Panc1 (cell line): ENCODE data around the gene ARSI. TPM values are rescaled to one million over a fixed set of nuclear protein-coding genes. Genes with fewer than 3 reads are reported as not detected.

Source experiments
- ATAC-seq: fragments of 200-7000 bp; cut with Tn5 transposase; 2 replicates; pipeline ENCODE4 v1.9.1; 2020; ENCODE audit warnings: mild to moderate bottlenecking, moderate library complexity
- BruUV-seq: library from RNA; stranded (reverse); fragments of 400-500 nt; replicated peaks from 2 replicates; lab custom pipeline; 2021; lab: Mats Ljungman, UMichigan
- CTCF ChIA-PET: fragments of 300-600 bp; sonication (Branson Sonifier 250); formaldehyde crosslinking; loops from one replicate; lab custom pipeline; 2022; ENCODE audit warnings: antibody characterized with exemption; lab: Charles Lee
- POLR2A ChIA-PET: fragments of 300-600 bp; sonication (Branson Sonifier 250); formaldehyde crosslinking; loops from one replicate; lab custom pipeline; 2022; ENCODE audit warnings: antibody characterized with exemption; lab: Charles Lee
- DNase-seq: peaks from one replicate; pipeline ENCODE4 v3.0.0-alpha.2; 2010; ENCODE audit warnings: low read depth, low spot score
- H3K27ac ChIP-seq: 2 replicates; pipeline ENCODE4 v1.5.1; 2011; ENCODE audit warnings: mild to moderate bottlenecking, low read length, inconsistent platforms
- H3K27me3 ChIP-seq: fragments of 200-500 bp; sonication (Bioruptor generic); 2 replicates; pipeline ENCODE4 v1.6.0; 2014; ENCODE audit warnings: low read length, inconsistent platforms; ENCODE audit not compliant: control insufficient read depth, insufficient read depth
- H3K36me3 ChIP-seq: fragments of 200-500 bp; sonication (Bioruptor generic); 2 replicates; pipeline ENCODE4 v1.5.1; 2014; ENCODE audit warnings: inconsistent platforms, mild to moderate bottlenecking, low read length, moderate library complexity; ENCODE audit not compliant: control insufficient read depth, insufficient read depth
- H3K4me1 ChIP-seq: 2 replicates; pipeline ENCODE4 v1.5.1; 2011; ENCODE audit warnings: inconsistent platforms, mild to moderate bottlenecking, low read length, moderate library complexity; ENCODE audit not compliant: control insufficient read depth, insufficient read depth
- H3K4me3 ChIP-seq, 2 experiments: 2 replicates each; pipeline ENCODE4 v1.5.1; 2011 to 2012; ENCODE audit warnings: low read depth in 2 of 2, low read length in 2 of 2, mild to moderate bottlenecking in 2 of 2, inconsistent platforms in 1 of 2, moderate library complexity in 1 of 2
- H3K9me3 ChIP-seq: fragments of 200-500 bp; sonication (Bioruptor generic); 2 replicates; pipeline ENCODE4 v1.5.1; 2014; ENCODE audit warnings: low read depth, mild to moderate bottlenecking, inconsistent platforms, low read length, moderate library complexity; ENCODE audit not compliant: control insufficient read depth, insufficient read depth
- CTCF ChIP-seq: fragments of 450-650 bp; IDR thresholded peaks from 2 replicates; pipeline ENCODE4 v1.5.1; 2017; ENCODE audit warnings: mild to moderate bottlenecking
- POLR2AphosphoS5 ChIP-seq: IDR thresholded peaks from 2 replicates; pipeline ENCODE4 v1.6.1; 2012; ENCODE audit warnings: mild to moderate bottlenecking, low read depth, low read length, moderate library complexity
- REST ChIP-seq, 2 experiments: IDR thresholded peaks; 2 replicates each; pipeline ENCODE4 v1.6.1; 2011 to 2012; ENCODE audit warnings: low read depth in 2 of 2, control low read depth in 1 of 2, low read length in 1 of 2, mild to moderate bottlenecking in 1 of 2, moderate library complexity in 1 of 2; ENCODE audit not compliant: insufficient read depth in 1 of 2
- SIN3A ChIP-seq: IDR thresholded peaks from 2 replicates; pipeline ENCODE4 v1.6.1; 2012; ENCODE audit warnings: low read depth, mild to moderate bottlenecking, low read length, moderate library complexity, borderline replicate concordance; ENCODE audit not compliant: insufficient read depth
- TCF7L2 ChIP-seq: IDR thresholded peaks from 2 replicates; pipeline ENCODE4 v1.6.1; 2011; ENCODE audit warnings: mild to moderate bottlenecking, low read depth, low read length, inconsistent platforms
- in situ Hi-C: cut with HindIII; loops from 2 replicates; pipeline ENCODE4 v1.10.0; 2016; ENCODE audit warnings: low sequenced_read_pairs, low pct_unique_long_range_greater_than_20kb
- intact Hi-C: fragments of 100-400 bp; cut with micrococcal nuclease; formaldehyde crosslinking; loops from one replicate; pipeline ENCODE4 v1.10.0; 2022; ENCODE audit not compliant: unreplicated experiment
- total RNA-seq: library from RNA; stranded (reverse); gene quantifications from one replicate; pipeline ENCODE4 v1.2.1, GENCODE V29; 2021; ENCODE audit not compliant: unreplicated experiment

The ARSI gene
- total RNA-seq, 1 experiment from 2014 or later, result 18.6 TPM

GRCh38 chr5:150263801-150264621 lies 38.7 kb downstream of the ARSI start:
- DNase-seq, result peak; percentile 53
- CTCF ChIA-PET, result interaction anchor here (0.7 kb wide), 1 partner anchor 21 kb away, joined by 4 read pairs; no protein-coding TSS in a partner anchor

GRCh38 chr5:150263375-150263775 lies 39.3 kb downstream of the ARSI start:
- in situ Hi-C loops (no loop called here), intact Hi-C loops (no loop called here)
- Histone ChIP-seq H3K27me3 (no peaks in the 10 kb centered on the region), H3K4me3 (no peak overlapping the region), H3K36me3 (no peaks in the 10 kb centered on the region), H3K4me1 (peaks cover 38% of the 10 kb centered on the region), H3K9me3 (no peaks in the 10 kb centered on the region), H3K27ac (no peak overlapping the region)
- CTCF ChIA-PET, result no interaction called here
- no peak for DNase-seq
- POLR2A ChIA-PET, result no interaction called here
- BruUV-seq, result no TSS peak
- no peak for TF ChIP-seq SIN3A
- no peak for TF ChIP-seq CTCF
- no peak for TF ChIP-seq POLR2AphosphoS5
- TF ChIP-seq TCF7L2, result no peak
- no peak for TF ChIP-seq REST (IDR thresholded peaks at IDR 0.05; ENCODE audit: insufficient read depth in 1 of 2, low read depth in 2 of 2, low read length in 1 of 2)
- no peak; the same call in 1 of the 2 replicates for ATAC-seq

More at GRCh38 chr5:150263801-150264621, 38.7 kb downstream of the ARSI start:
- ATAC-seq, result peak; percentile 91
- BruUV-seq, result no TSS peak
- Histone ChIP-seq H3K27ac (peak overlapping the region; percentile 36), H3K36me3 (no peaks in the 10 kb centered on the region), H3K9me3 (no peaks in the 10 kb centered on the region), H3K4me3 (no peak overlapping the region), H3K27me3 (no peaks in the 10 kb centered on the region), H3K4me1 (peaks cover 38% of the 10 kb centered on the region)
- TF ChIP-seq CTCF (no peak), TCF7L2 (0 out of 2 replicates have a peak, but pooled peaks have one; percentile 16)
- intact Hi-C loops (no loop called here), in situ Hi-C loops (no loop called here)
- POLR2A ChIA-PET, result no interaction called here
